ENCODE data around the gene FBXO48.

DNA sequence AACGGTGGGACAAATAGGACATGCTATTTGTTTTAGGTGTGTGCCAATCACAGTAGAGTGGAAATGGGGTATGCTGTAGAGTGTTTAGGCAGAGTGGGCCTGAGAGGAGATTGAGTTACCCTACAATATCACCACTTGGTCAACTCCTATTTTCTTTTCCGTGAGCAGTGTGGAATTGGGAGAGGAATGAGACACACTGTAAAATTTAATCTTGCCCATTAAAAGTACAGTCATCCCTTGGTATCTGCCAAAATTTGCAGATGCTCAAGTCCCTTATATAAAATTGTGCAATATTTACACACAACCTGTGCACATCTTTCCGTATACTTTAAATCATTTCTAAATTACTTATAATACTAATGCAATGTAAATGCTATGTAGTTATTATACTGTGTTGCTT, 12.4 kb downstream of the FBXO48 start:
- TF ChIP-seq, protein P1, sequence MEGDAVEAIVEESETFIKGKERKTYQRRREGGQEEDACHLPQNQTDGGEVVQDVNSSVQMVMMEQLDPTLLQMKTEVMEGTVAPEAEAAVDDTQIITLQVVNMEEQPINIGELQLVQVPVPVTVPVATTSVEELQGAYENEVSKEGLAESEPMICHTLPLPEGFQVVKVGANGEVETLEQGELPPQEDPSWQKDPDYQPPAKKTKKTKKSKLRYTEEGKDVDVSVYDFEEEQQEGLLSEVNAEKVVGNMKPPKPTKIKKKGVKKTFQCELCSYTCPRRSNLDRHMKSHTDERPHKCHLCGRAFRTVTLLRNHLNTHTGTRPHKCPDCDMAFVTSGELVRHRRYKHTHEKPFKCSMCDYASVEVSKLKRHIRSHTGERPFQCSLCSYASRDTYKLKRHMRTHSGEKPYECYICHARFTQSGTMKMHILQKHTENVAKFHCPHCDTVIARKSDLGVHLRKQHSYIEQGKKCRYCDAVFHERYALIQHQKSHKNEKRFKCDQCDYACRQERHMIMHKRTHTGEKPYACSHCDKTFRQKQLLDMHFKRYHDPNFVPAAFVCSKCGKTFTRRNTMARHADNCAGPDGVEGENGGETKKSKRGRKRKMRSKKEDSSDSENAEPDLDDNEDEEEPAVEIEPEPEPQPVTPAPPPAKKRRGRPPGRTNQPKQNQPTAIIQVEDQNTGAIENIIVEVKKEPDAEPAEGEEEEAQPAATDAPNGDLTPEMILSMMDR (IDR thresholded peaks at IDR 0.05): no peak
- TF ChIP-seq POLR2A (IDR thresholded peaks at IDR 0.05): no peak

All from right lobe of liver (tissue), 4 donors.